GM19463 (cell line): ENCODE measurements around the gene SPATA45.

Experiments used
- ATAC-seq: cut with Tn5 transposase; IDR thresholded peaks from one replicate; pipeline ENCODE4 v1.9.1; 2021; ENCODE audit warnings: mild to moderate bottlenecking, moderate library complexity; ENCODE audit not compliant: unreplicated experiment

Gene SPATA45

GRCh38 chr1:212782422-212783154 lies 64.9 kb downstream of the SPATA45 start:
- ATAC-seq = no peak

- no peak for ATAC-seq
Observed at GRCh38 chr1:212781225-212781624, 66.2 kb downstream of the SPATA45 start.

- no peak for ATAC-seq
Observed at GRCh38 chr1:212780759-212781158, 66.7 kb downstream of the SPATA45 start.
